ENCODE measurements around the gene YLPM1.

Gene YLPM1

GRCh38 chr14:74793506-74794155 lies 30.5 kb downstream of the YLPM1 start:
- DNase-seq, result no peak

GRCh38 chr14:74794947-74795346 lies 31.8 kb downstream of the YLPM1 start:
- DNase-seq, result no peak

- no peak for DNase-seq
Observed at GRCh38 chr14:74799765-74800164, 36.6 kb downstream of the YLPM1 start.

GRCh38 chr14:74800780-74801179 lies 37.7 kb downstream of the YLPM1 start:
- DNase-seq, result no peak

GRCh38 chr14:74801396-74801795 lies 38.3 kb downstream of the YLPM1 start:
- DNase-seq, result no peak

GRCh38 chr14:74804219-74804825 lies 41.2 kb downstream of the YLPM1 start:
- peak; percentile 41 for DNase-seq

- no peak for DNase-seq
Observed at GRCh38 chr14:74807853-74808545, 44.9 kb downstream of the YLPM1 start.

GRCh38 chr14:74816124-74816523 lies 53.0 kb downstream of the YLPM1 start:
- DNase-seq, result no peak

GRCh38 chr14:74820288-74820687 lies 57.2 kb downstream of the YLPM1 start:
- DNase-seq, result no peak

- DNase-seq, result no peak
Observed at GRCh38 chr14:74821267-74821915, 58.3 kb downstream of the YLPM1 start.

GRCh38 chr14:74824997-74825396 lies 61.9 kb downstream of the YLPM1 start:
- DNase-seq, result no peak

- no peak for DNase-seq
Observed at GRCh38 chr14:74826574-74826973, 63.5 kb downstream of the YLPM1 start.

GRCh38 chr14:74829251-74829650 lies 66.1 kb downstream of the YLPM1 start:
- DNase-seq, result no peak

- no peak for DNase-seq
Observed at GRCh38 chr14:74832849-74833248, 69.7 kb downstream of the YLPM1 start.

GRCh38 chr14:74834692-74835392 lies 71.7 kb downstream of the YLPM1 start:
- peak; percentile 31 for DNase-seq

GRCh38 chr14:74835645-74836250 lies 72.6 kb downstream of the YLPM1 start:
- no peak for DNase-seq

- no peak for DNase-seq
Observed at GRCh38 chr14:74836251-74836960, 73.3 kb downstream of the YLPM1 start.

- DNase-seq, result no peak
Observed at GRCh38 chr14:74838166-74838565, 75.0 kb downstream of the YLPM1 start.

- no peak for DNase-seq
Observed at GRCh38 chr14:74840603-74841030, 77.5 kb downstream of the YLPM1 start.

- no peak for DNase-seq
Observed at GRCh38 chr14:74841230-74842207, 78.4 kb downstream of the YLPM1 start.

GRCh38 chr14:74843653-74844052 lies 80.5 kb downstream of the YLPM1 start:
- DNase-seq, result no peak

All from kidney glomerular epithelial cell (primary cell).